Motor neuron (in vitro differentiated cells): ENCODE results near the gene FRMPD4. TPM values are rescaled to one million over a fixed set of nuclear protein-coding genes. Genes with fewer than 3 reads are reported as not detected.

Experiments used
- ATAC-seq, 8 experiments: fragments of 200-7000 bp; cut with Tn5 transposase; replicated peaks in 6 of 8; 2 replicates each; pipeline ENCODE4 v1.8.0; 2021; ENCODE audit warnings: mild to moderate bottlenecking in 8 of 8, moderate library complexity in 8 of 8
- H3K27ac ChIP-seq, 2 donors: fragments of 250-450 bp; sonication (Bioruptor Pico); 2 replicates each; pipeline ENCODE4 v1.9.0; 2021; ENCODE audit warnings: antibody characterized with exemption in 2 of 2, mild to moderate bottlenecking in 2 of 2, moderate library complexity in 1 of 2
- H3K4me1 ChIP-seq, 2 donors: fragments of 250-450 bp; sonication (Bioruptor Pico); replicated peaks in 1 of 2; 2 replicates each; pipeline ENCODE4 v1.6.1; 2021; ENCODE audit warnings: antibody characterized with exemption in 2 of 2, mild to moderate bottlenecking in 2 of 2, moderate library complexity in 1 of 2
- H3K4me3 ChIP-seq, 5 donors: fragments of 250-450 bp; sonication (Bioruptor Pico); 2 replicates each; pipeline ENCODE4 v1.9.0; 2021; ENCODE audit warnings: antibody characterized with exemption in 5 of 5, mild to moderate bottlenecking in 5 of 5, moderate library complexity in 4 of 5
- WGBS, 10 experiments: fragments of 450-650 bp; shearing (Covaris generic); methylation state at CpG; one replicate each; pipeline ENCODE4 v1.0.0; 2022; 5-methylcytosine and 5-hydroxymethylcytosine counted together
- in situ Hi-C, 9 experiments: fragments of 400-800 bp; cut with MboI; loops; one replicate each; pipeline ENCODE4 v1.15.0; 2021; ENCODE audit warnings: low sequenced_read_pairs in 9 of 9, low pct_unique_long_range_greater_than_20kb in 2 of 9; ENCODE audit not compliant: unreplicated experiment in 9 of 9
- total RNA-seq, 8 experiments: library from RNA; unstranded; fragments of 300-600 nt; gene quantifications; 2 replicates each; pipeline versions ENCODE4 v1.2.3 to v1.2.4, GENCODE V29; 2022

FRMPD4 gene
- total RNA-seq, 8 experiments from 2014 or later, result 0.07 to 5.3 (median 2.3) TPM; not detected in 2

GRCh38 chrX:12563121-12563520 lies 424.8 kb downstream of the FRMPD4 start:
- whole genome bisulfite sequencing, 10 experiments, result 100% methylated on average over 1 of the region's 1 CpG; no CpG with 5 or more reads in 9 of the 10 experiments
- ATAC-seq, result no peak

GRCh38 chrX:12564221-12564620 lies 425.9 kb downstream of the FRMPD4 start:
- in situ Hi-C loops, result no loop called here
- Histone ChIP-seq H3K4me1 (no peaks in the 10 kb centered on the region), H3K27ac (no peak overlapping the region), H3K4me3 (no peak overlapping the region)
- ATAC-seq, result no peak
- 35 to 100% (median 53%) methylated on average over 1 to 2 of the region's 2 CpGs; no CpG with 5 or more reads in 6 of the 10 experiments for WGBS, 10 experiments

More at GRCh38 chrX:12563121-12563520, 424.8 kb downstream of the FRMPD4 start:
- H3K4me1 ChIP-seq, result no peaks in the 10 kb centered on the region
- in situ Hi-C loops, result no loop called here
- H3K27ac ChIP-seq, result no peak overlapping the region
- H3K4me3 ChIP-seq, result no peak overlapping the region

- H3K27ac ChIP-seq, result no peak overlapping the region
- H3K4me1 ChIP-seq, result peaks cover 0 to 10% of the 10 kb centered on the region in 2 donors
- in situ Hi-C loops, result no loop called here
- no peak for ATAC-seq
- 7 to 100% (median 56%) methylated on average over 1 to 2 of the region's 2 CpGs; no CpG with 5 or more reads in 4 of the 10 experiments for WGBS, 10 experiments
- H3K4me3 ChIP-seq, result no peak overlapping the region
Measured at GRCh38 chrX:12567857-12568256, 429.6 kb downstream of the FRMPD4 start.

- WGBS, 10 experiments, result 8 to 100% (median 75%) methylated on average over 1 to 4 of the region's 4 CpGs; no CpG with 5 or more reads in 4 of the 10 experiments
- peak in 2 of 8 experiments; percentile 16 to 19 for ATAC-seq
- in situ Hi-C loops, result no loop called here
- Histone ChIP-seq H3K4me1 (peaks cover 0 to 10% of the 10 kb centered on the region in 2 donors), H3K27ac (no peak overlapping the region), H3K4me3 (no peak overlapping the region)
Measured at GRCh38 chrX:12570859-12571501, 432.7 kb downstream of the FRMPD4 start.

- in situ Hi-C loops, result no loop called here
- ATAC-seq, result no peak
- 0 to 46% (median 11%) methylated on average over 1 to 5 of the region's 5 CpGs; no CpG with 5 or more reads in 6 of the 10 experiments for WGBS, 10 experiments
- no peak overlapping the region for H3K27ac ChIP-seq
- no peak overlapping the region for H3K4me3 ChIP-seq
- H3K4me1 ChIP-seq, result no peaks in the 10 kb centered on the region
Measured at GRCh38 chrX:12579311-12579710, 441.0 kb downstream of the FRMPD4 start.

- WGBS, 10 experiments, result 20 to 36% (median 30%) methylated on average over 1 to 2 of the region's 3 CpGs; no CpG with 5 or more reads in 7 of the 10 experiments
- H3K4me1 ChIP-seq, result no peaks in the 10 kb centered on the region
- peak in 5 of 8 experiments; percentile 60 to 76 (median 65) for ATAC-seq
- H3K4me3 ChIP-seq, result no peak overlapping the region
- in situ Hi-C loops, result no loop called here
- no peak overlapping the region for H3K27ac ChIP-seq
Measured at GRCh38 chrX:12580548-12580947, 442.3 kb downstream of the FRMPD4 start.

GRCh38 chrX:12581546-12581945 lies 443.3 kb downstream of the FRMPD4 start:
- no peaks in the 10 kb centered on the region for H3K4me1 ChIP-seq
- in situ Hi-C loops, result no loop called here
- H3K27ac ChIP-seq, result no peak overlapping the region
- 0 to 70% methylated on average over 2 to 3 of the region's 4 CpGs; no CpG with 5 or more reads in 8 of the 10 experiments for WGBS, 10 experiments
- no peak for ATAC-seq
- no peak overlapping the region for H3K4me3 ChIP-seq

- in situ Hi-C loops, result no loop called here
- peak in 2 of 8 experiments; percentile 26 to 27 for ATAC-seq
- Histone ChIP-seq H3K4me3 (no peak overlapping the region), H3K4me1 (no peaks in the 10 kb centered on the region), H3K27ac (no peak overlapping the region)
- WGBS, 10 experiments, result 0 to 80% (median 15%) methylated on average over 1 to 2 of the region's 4 CpGs; no CpG with 5 or more reads in 6 of the 10 experiments
Measured at GRCh38 chrX:12582649-12583048, 444.4 kb downstream of the FRMPD4 start.

GRCh38 chrX:12583543-12583942 lies 445.3 kb downstream of the FRMPD4 start:
- ATAC-seq, result no peak
- H3K27ac ChIP-seq, result no peak overlapping the region
- H3K4me1 ChIP-seq, result no peaks in the 10 kb centered on the region
- H3K4me3 ChIP-seq, result no peak overlapping the region
- WGBS, 10 experiments, result 20 to 64% methylated on average over 1 to 9 of the region's 25 CpGs; no CpG with 5 or more reads in 8 of the 10 experiments
- in situ Hi-C loops, result no loop called here

GRCh38 chrX:12595720-12596119 lies 457.4 kb downstream of the FRMPD4 start:
- in situ Hi-C loops, result no loop called here
- Histone ChIP-seq H3K27ac (no peak overlapping the region), H3K4me1 (peaks cover 0 to 18% of the 10 kb centered on the region in 2 donors), H3K4me3 (no peak overlapping the region)
- ATAC-seq, result peak in 5 of 8 experiments; percentile 28 to 81 (median 50)
- 0% methylated on average over 1 of the region's 1 CpG; no CpG with 5 or more reads in 9 of the 10 experiments for WGBS, 10 experiments

- Histone ChIP-seq H3K4me1 (no peaks in the 10 kb centered on the region), H3K4me3 (no peak overlapping the region), H3K27ac (no peak overlapping the region)
- 30% methylated on average over 2 of the region's 2 CpGs; no CpG with 5 or more reads in 9 of the 10 experiments for WGBS, 10 experiments
- in situ Hi-C loops, result no loop called here
- peak in 1 of 8 experiments; percentile 83 for ATAC-seq
Measured at GRCh38 chrX:12610079-12610478, 471.8 kb downstream of the FRMPD4 start.

- no peak for ATAC-seq
- Histone ChIP-seq H3K27ac (no peak overlapping the region), H3K4me1 (no peaks in the 10 kb centered on the region), H3K4me3 (no peak overlapping the region)
- in situ Hi-C loops, result no loop called here
- 17 to 100% (median 69%) methylated on average over 1 to 4 of the region's 4 CpGs; no CpG with 5 or more reads in 4 of the 10 experiments for WGBS, 10 experiments
Measured at GRCh38 chrX:12611471-12611870, 473.2 kb downstream of the FRMPD4 start.

GRCh38 chrX:12614266-12614665 lies 476.0 kb downstream of the FRMPD4 start:
- ATAC-seq, result no peak
- in situ Hi-C loops, result no loop called here
- Histone ChIP-seq H3K4me1 (no peaks in the 10 kb centered on the region), H3K4me3 (no peak overlapping the region), H3K27ac (no peak overlapping the region)
- 0 to 75% (median 63%) methylated on average over 1 to 2 of the region's 5 CpGs; no CpG with 5 or more reads in 7 of the 10 experiments for WGBS, 10 experiments

GRCh38 chrX:12615061-12615460 lies 476.8 kb downstream of the FRMPD4 start:
- H3K27ac ChIP-seq, result no peak overlapping the region
- ATAC-seq, result no peak
- no peaks in the 10 kb centered on the region for H3K4me1 ChIP-seq
- no peak overlapping the region for H3K4me3 ChIP-seq
- in situ Hi-C loops, result no loop called here
